ENCODE data around the gene KIF25.
"Not testable (repeated sequence)": the region's sequence is repeated elsewhere in the genome, so short reads cannot be mapped to it uniquely, and the experiment has no call there.

Gene KIF25

DNA sequence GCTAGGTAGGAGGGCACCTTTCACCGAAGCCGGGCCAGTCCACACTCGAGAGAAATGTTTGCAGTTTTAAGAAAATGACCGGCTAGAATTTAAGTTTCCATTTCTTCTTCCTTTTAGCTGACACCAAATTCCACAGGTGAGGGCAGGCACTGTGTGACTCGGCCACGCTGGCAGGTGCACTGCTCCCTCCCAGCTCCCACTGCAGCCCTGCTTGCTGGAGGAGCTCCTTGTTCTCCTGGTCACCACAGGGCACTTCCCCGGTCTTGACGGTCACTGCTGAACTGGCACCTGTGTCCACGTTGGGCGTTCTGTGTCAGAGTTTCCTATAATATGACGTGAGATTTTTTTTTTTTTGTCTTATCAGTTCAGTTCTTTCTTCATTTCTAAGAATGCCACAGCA, 3.6 kb upstream of the KIF25 start:
- DNase-seq (ENCODE audit: low read depth in 1 of 2, low spot score in 1 of 2) = no peak

- DNase-seq (ENCODE audit: low read depth in 1 of 2, low spot score in 1 of 2) = no peak
Measured at GRCh38 chr6:167995302-167995701, 2.2 kb upstream of the KIF25 start.

DNA sequence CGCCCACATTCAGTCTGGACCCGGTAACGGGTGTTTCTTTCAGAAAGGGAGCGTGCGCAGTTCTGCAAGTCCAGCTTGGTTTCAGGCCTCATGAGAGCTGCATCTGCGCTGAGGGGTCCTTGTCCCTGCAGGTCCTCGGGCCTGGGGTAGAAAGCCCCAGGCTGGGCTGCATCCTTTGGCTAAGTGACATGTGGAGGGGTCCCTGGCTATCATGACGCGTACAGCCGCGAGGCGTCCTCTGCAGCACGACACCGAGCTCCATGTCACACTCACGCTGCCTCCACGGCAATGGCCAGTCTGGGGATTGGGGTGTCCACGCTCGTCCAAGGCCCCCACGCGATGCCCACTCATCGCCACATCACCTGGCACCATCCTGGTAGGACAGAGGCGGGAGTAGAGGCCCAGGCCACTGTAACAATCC, 1.7 kb upstream of the KIF25 start:
- no peak for DNase-seq (ENCODE audit: low read depth in 1 of 2, low spot score in 1 of 2)

- DNase-seq (ENCODE audit: low read depth in 1 of 2, low spot score in 1 of 2) = no peak
Measured at GRCh38 chr6:167996424-167997199, 859 bp upstream of the KIF25 start.

GRCh38 chr6:167998215-167998614, 744 bp downstream of the KIF25 start:
- DNase-seq (ENCODE audit: low read depth in 1 of 2, low spot score in 1 of 2) = no peak

DNA sequence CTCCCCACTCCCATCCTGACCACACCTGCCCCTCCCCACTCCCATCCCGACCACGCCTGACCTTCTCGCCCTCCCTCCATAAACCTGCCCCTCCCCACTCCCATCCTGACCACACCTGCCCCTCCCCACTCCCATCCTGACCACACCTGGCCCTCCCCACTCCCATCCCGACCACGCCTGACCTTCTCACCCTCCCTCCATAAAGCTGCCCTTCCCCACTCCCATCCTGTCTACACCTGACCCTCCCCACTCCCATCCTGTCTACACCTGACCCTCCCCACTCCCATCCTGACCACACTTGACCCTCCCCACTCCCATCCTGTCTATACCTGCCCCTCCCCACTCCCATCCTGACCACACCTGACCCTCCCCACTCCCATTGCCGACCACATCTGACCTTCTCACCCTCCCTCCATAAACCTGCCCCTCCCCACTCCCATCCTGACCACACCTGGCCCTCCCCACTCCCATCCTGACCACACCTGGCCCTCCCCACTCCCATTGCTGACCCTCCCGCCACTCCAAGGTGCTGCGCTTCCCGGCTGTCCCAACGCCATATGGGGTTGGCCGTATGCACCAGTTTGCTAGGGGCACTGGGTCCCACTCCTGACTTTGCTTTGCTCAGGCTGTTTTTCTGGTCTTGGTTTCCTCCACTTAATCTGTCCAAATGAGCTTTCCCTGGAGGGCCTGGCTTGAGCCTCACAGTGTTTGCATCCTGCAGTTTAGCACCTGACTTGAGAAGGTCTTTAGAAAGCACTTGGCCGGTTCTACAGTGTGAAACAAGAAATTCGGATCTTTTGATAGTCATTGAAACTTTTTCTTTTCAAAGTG, 2.9 kb downstream of the KIF25 start:
- DNase-seq (ENCODE audit: low read depth in 1 of 2, low spot score in 1 of 2) = no peak

DNA sequence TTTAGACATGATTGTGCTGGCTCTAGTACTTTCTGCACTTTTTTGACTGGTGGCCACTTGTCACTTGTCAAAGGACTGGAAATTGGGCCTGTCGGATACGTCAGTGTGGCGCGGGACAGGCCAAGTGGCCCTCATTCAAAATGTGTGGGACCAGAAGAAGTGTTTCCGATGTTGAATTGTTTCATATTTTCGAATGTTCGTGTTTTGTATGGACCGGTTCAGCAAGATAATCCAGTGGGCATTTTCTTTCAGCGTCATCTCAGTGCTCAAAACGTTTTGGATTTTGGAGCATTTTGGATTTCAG, 3.5 kb downstream of the KIF25 start:
- DNase-seq (ENCODE audit: low read depth in 1 of 2, low spot score in 1 of 2) = no peak

GRCh38 chr6:168001514-168001913, 4.0 kb downstream of the KIF25 start:
- DNase-seq (ENCODE audit: low read depth in 1 of 2, low spot score in 1 of 2) = not testable (repeated sequence)

- no peak for DNase-seq (ENCODE audit: low read depth in 1 of 2, low spot score in 1 of 2)
Measured at GRCh38 chr6:168002804-168003203, 5.3 kb downstream of the KIF25 start.

DNA sequence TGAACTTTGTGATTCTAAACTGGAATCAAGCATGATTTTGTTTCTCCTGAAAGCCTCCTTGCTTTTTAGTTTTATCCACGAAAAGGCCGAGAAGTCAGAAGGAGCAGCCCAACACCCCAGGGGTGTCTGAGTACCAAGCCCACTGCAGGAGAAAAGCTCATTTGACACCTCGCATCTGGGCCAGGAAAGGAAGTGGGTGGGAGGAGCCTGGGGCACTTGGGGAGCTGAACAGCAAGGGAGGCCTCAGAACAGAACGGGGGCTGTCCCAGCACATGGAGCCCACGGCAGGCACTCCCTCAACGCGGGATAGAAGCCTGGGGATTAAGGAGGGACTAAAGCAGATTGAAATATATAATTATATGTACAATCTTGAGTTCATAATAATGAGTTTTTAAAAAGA, 6.6 kb downstream of the KIF25 start:
- DNase-seq (ENCODE audit: low read depth in 1 of 2, low spot score in 1 of 2) = no peak

- no peak for DNase-seq (ENCODE audit: low read depth in 1 of 2, low spot score in 1 of 2)
Measured at GRCh38 chr6:168004945-168005344, 7.5 kb downstream of the KIF25 start.

- DNase-seq (ENCODE audit: low read depth in 1 of 2, low spot score in 1 of 2) = no peak
Measured at GRCh38 chr6:168005796-168006195, 8.3 kb downstream of the KIF25 start.

DNA sequence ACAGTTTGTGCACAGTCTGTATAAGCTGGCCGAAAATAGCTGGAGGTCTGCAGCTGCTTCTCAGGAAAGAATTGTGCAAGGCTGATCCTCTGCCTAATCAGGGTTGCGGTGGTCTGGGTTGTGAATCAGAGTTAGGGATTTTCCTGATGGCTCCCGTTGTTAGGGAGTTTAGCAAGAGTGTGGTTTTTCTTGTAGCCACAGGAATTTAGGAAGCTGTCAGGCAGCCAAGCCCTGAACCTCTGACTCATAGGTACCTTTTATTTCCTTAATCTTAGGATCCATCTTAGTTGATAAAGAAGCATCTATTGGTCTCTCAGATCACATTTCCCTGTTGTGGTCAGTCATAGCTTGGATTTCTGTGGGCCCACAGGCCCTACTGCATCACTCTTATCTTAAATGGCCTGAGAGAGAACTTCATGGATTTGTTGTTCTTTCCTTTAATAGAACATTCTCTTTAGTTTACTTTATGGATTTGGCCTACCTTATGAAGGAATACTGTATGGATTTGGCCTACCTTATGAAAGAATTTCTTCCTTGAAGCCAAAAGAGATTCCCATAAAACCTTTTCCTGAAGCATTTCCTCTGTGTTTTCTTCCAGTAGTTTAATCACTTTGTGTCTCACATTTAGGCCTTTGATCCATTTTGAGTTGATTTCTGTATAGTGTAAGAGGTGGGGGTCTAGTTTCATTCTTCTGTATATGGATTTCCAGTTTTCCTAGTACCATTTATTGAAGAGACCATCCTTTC, 10.3 kb downstream of the KIF25 start:
- DNase-seq (ENCODE audit: low read depth in 1 of 2, low spot score in 1 of 2) = no peak

GRCh38 chr6:168009331-168009730, 11.9 kb downstream of the KIF25 start:
- DNase-seq (ENCODE audit: low read depth in 1 of 2, low spot score in 1 of 2) = no peak

- no peak for DNase-seq (ENCODE audit: low read depth in 1 of 2, low spot score in 1 of 2)
Measured at GRCh38 chr6:168011291-168011690, 13.8 kb downstream of the KIF25 start.

DNA sequence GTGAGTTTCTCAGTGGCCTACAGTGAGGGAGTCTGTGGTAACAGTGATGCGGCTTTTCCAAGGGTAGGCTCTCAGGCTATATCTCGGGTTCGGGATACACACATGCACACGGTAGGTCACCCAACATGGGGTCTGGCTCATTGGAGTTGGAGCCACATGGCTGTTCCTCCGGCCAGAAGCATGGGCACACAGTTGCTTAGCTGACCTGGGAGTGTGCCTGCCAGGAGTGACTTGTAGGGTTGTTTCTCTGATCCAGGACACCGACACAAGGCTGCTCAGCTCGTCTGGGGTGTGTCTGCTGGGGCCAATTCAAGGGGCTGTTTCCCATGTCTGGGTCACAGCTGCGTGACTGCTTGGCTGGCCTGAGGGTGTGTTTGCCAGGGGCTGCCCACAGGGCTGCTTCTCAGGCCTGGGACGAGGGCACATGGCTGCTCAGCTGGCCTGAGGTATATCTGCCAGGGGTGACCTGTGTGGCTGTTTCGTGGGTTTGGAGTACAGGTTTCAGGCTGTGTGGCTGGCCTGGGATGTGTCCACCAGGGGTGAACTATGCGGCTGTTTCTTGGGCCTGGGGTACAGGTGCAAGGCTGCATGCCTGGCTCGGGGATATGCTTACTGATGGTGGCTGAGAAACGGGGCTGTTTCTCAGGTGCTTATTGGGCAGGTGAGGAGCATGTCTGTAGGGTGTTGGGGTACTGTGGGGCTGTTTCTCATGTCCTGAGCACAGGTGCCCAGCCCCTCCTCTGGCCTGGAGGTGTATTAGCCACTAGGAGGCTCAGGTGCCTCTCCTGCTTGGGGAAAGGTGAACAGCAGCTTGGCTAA, 15.2 kb downstream of the KIF25 start:
- DNase-seq (ENCODE audit: low read depth in 1 of 2, low spot score in 1 of 2) = no peak

- no peak for DNase-seq (ENCODE audit: low read depth in 1 of 2, low spot score in 1 of 2)
Measured at GRCh38 chr6:168013250-168013915, 15.9 kb downstream of the KIF25 start.

DNA sequence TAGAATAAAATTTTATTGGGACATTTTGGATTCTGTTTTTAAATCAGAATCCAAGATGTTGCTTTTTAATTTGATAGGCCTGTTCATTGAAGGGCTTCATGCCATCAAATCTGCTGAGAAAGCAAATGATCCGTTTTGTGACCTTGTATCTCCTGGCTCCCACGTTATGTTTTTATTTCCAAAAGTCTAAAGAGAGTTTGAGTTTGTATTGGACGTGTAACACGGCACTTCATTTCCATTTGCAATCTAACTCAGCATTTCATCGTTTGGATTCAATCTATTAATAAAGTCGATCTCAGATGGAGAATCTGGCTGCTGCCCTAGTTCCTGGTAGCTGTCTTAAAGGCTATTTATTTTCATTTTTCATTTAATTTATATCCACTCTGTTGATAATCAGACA, 17.0 kb downstream of the KIF25 start:
- no peak for DNase-seq (ENCODE audit: low read depth in 1 of 2, low spot score in 1 of 2)

DNA sequence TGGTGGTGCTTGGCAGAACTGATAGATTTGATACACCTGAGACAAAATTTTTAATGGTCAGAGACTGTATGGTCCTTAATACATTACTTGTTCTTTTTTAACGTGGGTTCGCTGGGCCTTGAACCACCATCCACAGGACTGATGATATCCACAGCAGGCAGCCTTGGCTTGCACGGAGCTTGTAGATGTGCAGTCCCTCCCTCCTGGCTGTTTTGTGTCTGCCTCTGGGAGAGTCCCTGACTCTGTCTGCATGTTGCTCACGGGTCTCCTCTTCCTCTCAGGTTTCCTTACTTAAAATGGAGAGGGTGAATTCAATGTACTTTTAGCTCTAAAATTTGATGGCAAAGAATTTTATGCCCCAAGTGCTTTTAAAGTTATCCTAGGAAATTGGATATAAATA, 17.5 kb downstream of the KIF25 start:
- no peak for DNase-seq (ENCODE audit: low read depth in 1 of 2, low spot score in 1 of 2)

- no peak for DNase-seq (ENCODE audit: low read depth in 1 of 2, low spot score in 1 of 2)
Measured at GRCh38 chr6:168015482-168016175, 18.2 kb downstream of the KIF25 start.

Data from stimulated activated CD4-positive, alpha-beta T cell treated with anti-CD3 and anti-CD28 coated beads, Interleukin-15, amount 100 ng/mL, for 1 hour (primary cell).